ENCODE measurements around the gene MTM1.

The MTM1 gene

DNA sequence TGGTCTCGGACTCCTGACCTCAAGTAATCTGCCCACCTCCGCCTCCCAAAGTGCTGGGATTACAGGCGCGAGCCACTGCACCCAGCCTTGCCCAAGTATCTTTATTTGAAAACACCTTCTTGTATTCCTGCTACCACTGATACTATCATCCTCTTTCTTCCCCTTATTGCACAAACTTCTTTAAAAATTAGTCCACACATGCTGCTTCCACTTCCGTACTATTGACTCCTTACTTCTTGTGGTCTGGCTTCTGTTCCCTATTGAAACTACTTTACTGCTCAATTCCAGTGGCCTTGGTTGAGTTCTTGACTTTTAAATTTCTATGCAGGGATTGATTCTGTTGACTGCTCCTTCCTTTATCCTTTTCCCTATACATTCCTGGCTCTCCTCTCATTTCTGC, 38.8 kb downstream of the MTM1 start:
- Histone ChIP-seq H3K27me3 (ENCODE audit: insufficient read depth, low read length, poor library complexity, severe bottlenecking) (no peaks in the 10 kb centered on the region), H3F3A (ENCODE audit: low read depth) (no peaks in the 10 kb centered on the region), H3K9me2 (replicated peaks; ENCODE audit: low read depth, low read length) (no peaks in the 10 kb centered on the region), H3K4me1 (ENCODE audit: insufficient read depth, low read length, poor library complexity, severe bottlenecking) (no peaks in the 10 kb centered on the region), H4K20me1 (ENCODE audit: insufficient read depth, low read length, poor library complexity, severe bottlenecking) (no peaks in the 10 kb centered on the region), H3K9me3 (ENCODE audit: insufficient read depth, low read depth, low read length) (no peaks in the 10 kb centered on the region), H3K4me3 (ENCODE audit: low read length, poor library complexity, severe bottlenecking) (no peak overlapping the region), H3K9ac (ENCODE audit: low read depth, low read length, poor library complexity, severe bottlenecking) (no peak overlapping the region), H3K4me2 (ENCODE audit: low read depth, low read length, poor library complexity, severe bottlenecking) (no peak overlapping the region), H3K79me2 (ENCODE audit: insufficient read depth, low read length) (no peaks in the 10 kb centered on the region), H2AFZ (ENCODE audit: low read length) (no peak overlapping the region), H3K36me3 (ENCODE audit: insufficient read depth, low read length) (peaks cover 1% of the 10 kb centered on the region; the same call in 1 of the 2 replicates)
- no peak for TF ChIP-seq EZH2phosphoT487 (IDR thresholded peaks at IDR 0.05; ENCODE audit: borderline replicate concordance)
- no peak for TF ChIP-seq CTCF (conservative IDR thresholded peaks at IDR 0.05; ENCODE audit: low read length)

GRCh38 chrX:150610043-150610442, 41.6 kb downstream of the MTM1 start:
- Histone ChIP-seq H3K4me2 (ENCODE audit: low read depth, low read length, poor library complexity, severe bottlenecking) (no peak overlapping the region), H3K9ac (ENCODE audit: low read depth, low read length, poor library complexity, severe bottlenecking) (no peak overlapping the region), H4K20me1 (ENCODE audit: insufficient read depth, low read length, poor library complexity, severe bottlenecking) (no peaks in the 10 kb centered on the region), H3F3A (ENCODE audit: low read depth) (no peaks in the 10 kb centered on the region), H3K4me3 (ENCODE audit: low read length, poor library complexity, severe bottlenecking) (no peak overlapping the region), H3K9me3 (ENCODE audit: insufficient read depth, low read depth, low read length) (no peaks in the 10 kb centered on the region), H3K36me3 (ENCODE audit: insufficient read depth, low read length) (no peaks in the 10 kb centered on the region), H2AFZ (ENCODE audit: low read length) (no peak overlapping the region), H3K79me2 (ENCODE audit: insufficient read depth, low read length) (no peaks in the 10 kb centered on the region), H3K9me2 (replicated peaks; ENCODE audit: low read depth, low read length) (no peaks in the 10 kb centered on the region), H3K27me3 (ENCODE audit: insufficient read depth, low read length, poor library complexity, severe bottlenecking) (no peaks in the 10 kb centered on the region), H3K4me1 (ENCODE audit: insufficient read depth, low read length, poor library complexity, severe bottlenecking) (no peaks in the 10 kb centered on the region)
- TF ChIP-seq EZH2phosphoT487 (IDR thresholded peaks at IDR 0.05; ENCODE audit: borderline replicate concordance) (no peak), CTCF (conservative IDR thresholded peaks at IDR 0.05; ENCODE audit: low read length) (no peak)

- Histone ChIP-seq H4K20me1 (ENCODE audit: insufficient read depth, low read length, poor library complexity, severe bottlenecking) (no peaks in the 10 kb centered on the region), H3K4me1 (ENCODE audit: insufficient read depth, low read length, poor library complexity, severe bottlenecking) (no peaks in the 10 kb centered on the region), H3K4me3 (ENCODE audit: low read length, poor library complexity, severe bottlenecking) (no peak overlapping the region), H3K27me3 (ENCODE audit: insufficient read depth, low read length, poor library complexity, severe bottlenecking) (no peaks in the 10 kb centered on the region), H3K9me3 (ENCODE audit: insufficient read depth, low read depth, low read length) (no peaks in the 10 kb centered on the region), H3K9me2 (replicated peaks; ENCODE audit: low read depth, low read length) (no peaks in the 10 kb centered on the region), H3K36me3 (ENCODE audit: insufficient read depth, low read length) (no peaks in the 10 kb centered on the region), H3K4me2 (ENCODE audit: low read depth, low read length, poor library complexity, severe bottlenecking) (no peak overlapping the region), H3K9ac (ENCODE audit: low read depth, low read length, poor library complexity, severe bottlenecking) (no peak overlapping the region), H3F3A (ENCODE audit: low read depth) (no peaks in the 10 kb centered on the region), H3K79me2 (ENCODE audit: insufficient read depth, low read length) (no peaks in the 10 kb centered on the region), H2AFZ (ENCODE audit: low read length) (no peak overlapping the region)
- TF ChIP-seq EZH2phosphoT487 (IDR thresholded peaks at IDR 0.05; ENCODE audit: borderline replicate concordance) (no peak), CTCF (conservative IDR thresholded peaks at IDR 0.05; ENCODE audit: low read length) (no peak)
These were observed 42.0 kb downstream of the MTM1 start for GRCh38 chrX:150610446-150610845.
